Stimulated activated CD4-positive, alpha-beta T cell treated with anti-CD3 and anti-CD28 coated beads, TNF-alpha, amount 100 ng/mL, for 1 hour (primary cell): Measurements from ENCODE around the gene GAS2L3.
"Not testable (repeated sequence)": the region's sequence is repeated elsewhere in the genome, so short reads cannot be mapped to it uniquely, and the experiment has no call there.

ENCODE experiments used
- DNase-seq, 3 donors: peaks; one replicate each; pipeline ENCODE4 v3.0.0-alpha.2; 2020; ENCODE audit warnings: low read depth in 3 of 3, low spot score in 1 of 3

Gene GAS2L3

GRCh38 chr12:100574187-100575074, 947 bp downstream of the GAS2L3 start:
- no peak for DNase-seq

GRCh38 chr12:100576331-100577036, 3.0 kb downstream of the GAS2L3 start:
- DNase-seq, result no peak

GRCh38 chr12:100578923-100579322, 5.4 kb downstream of the GAS2L3 start:
- DNase-seq, result no peak

- no peak for DNase-seq
Observed at GRCh38 chr12:100579844-100580243, 6.4 kb downstream of the GAS2L3 start.

- DNase-seq, result no peak
Observed at GRCh38 chr12:100584256-100584655, 10.8 kb downstream of the GAS2L3 start.

GRCh38 chr12:100591979-100592378, 18.5 kb downstream of the GAS2L3 start:
- DNase-seq, result no peak

GRCh38 chr12:100593490-100593889, 20.0 kb downstream of the GAS2L3 start:
- no peak for DNase-seq

GRCh38 chr12:100601626-100602025, 28.1 kb downstream of the GAS2L3 start:
- DNase-seq, result no peak

- not testable (repeated sequence) for DNase-seq
Observed at GRCh38 chr12:100602997-100603396, 29.5 kb downstream of the GAS2L3 start.

GRCh38 chr12:100608776-100609175, 35.3 kb downstream of the GAS2L3 start:
- DNase-seq, result no peak

GRCh38 chr12:100610666-100611430, 37.4 kb downstream of the GAS2L3 start:
- no peak for DNase-seq

- no peak for DNase-seq
Observed at GRCh38 chr12:100612606-100613005, 39.1 kb downstream of the GAS2L3 start.

GRCh38 chr12:100624571-100624970, 51.1 kb downstream of the GAS2L3 start:
- DNase-seq, result no peak

- DNase-seq, result no peak
Observed at GRCh38 chr12:100632445-100632892, 59.0 kb downstream of the GAS2L3 start.

GRCh38 chr12:100633082-100633785, 59.8 kb downstream of the GAS2L3 start:
- DNase-seq, result not testable (repeated sequence)

GRCh38 chr12:100643246-100643645, 69.8 kb downstream of the GAS2L3 start:
- no peak for DNase-seq

- DNase-seq, result no peak
Observed at GRCh38 chr12:100646896-100647295, 73.4 kb downstream of the GAS2L3 start.

- DNase-seq, result no peak
Observed at GRCh38 chr12:100651108-100651507, 77.6 kb downstream of the GAS2L3 start.

GRCh38 chr12:100651694-100652093, 78.2 kb downstream of the GAS2L3 start:
- DNase-seq, result no peak

GRCh38 chr12:100652488-100652887, 79.0 kb downstream of the GAS2L3 start:
- DNase-seq, result no peak

GRCh38 chr12:100656141-100656540, 82.7 kb downstream of the GAS2L3 start:
- no peak for DNase-seq
